Nephron progenitor cell (in vitro differentiated cells): Measurements from ENCODE around the gene CRIP1.

Experiments used
- DNase-seq: peaks from one replicate; pipeline ENCODE4 v3.0.0; 2021
- H3K27ac Mint-ChIP-seq: 2 replicates; pipeline ENCODE4 v1.8.0; 2021; ENCODE audit warnings: mild to moderate bottlenecking, moderate library complexity, mixed read lengths
- H3K27me3 Mint-ChIP-seq: 2 replicates; pipeline ENCODE4 v1.8.0; 2021; ENCODE audit warnings: mild to moderate bottlenecking, low read depth, mixed read lengths; ENCODE audit not compliant: poor library complexity
- H3K36me3 Mint-ChIP-seq: 2 replicates; pipeline ENCODE4 v1.8.0; 2021; ENCODE audit warnings: low read depth, mixed read lengths
- H3K4me1 Mint-ChIP-seq: 2 replicates; pipeline ENCODE4 v1.8.0; 2021; ENCODE audit warnings: mixed read lengths
- H3K4me3 Mint-ChIP-seq: 2 replicates; pipeline ENCODE4 v1.8.0; 2021; ENCODE audit warnings: mild to moderate bottlenecking, moderate library complexity, mixed read lengths
- H3K9me3 Mint-ChIP-seq: 2 replicates; pipeline ENCODE4 v1.8.0; 2021; ENCODE audit warnings: mild to moderate bottlenecking, moderate library complexity, mixed read lengths
- TF ChIP-seq, protein P1 (sequence below): fragments of 200-600 bp; sonication (generic); IDR thresholded peaks from 2 replicates; pipeline ENCODE4 v1.5.0; 2021; ENCODE audit warnings: antibody characterized with exemption

The CRIP1 gene

DNA sequence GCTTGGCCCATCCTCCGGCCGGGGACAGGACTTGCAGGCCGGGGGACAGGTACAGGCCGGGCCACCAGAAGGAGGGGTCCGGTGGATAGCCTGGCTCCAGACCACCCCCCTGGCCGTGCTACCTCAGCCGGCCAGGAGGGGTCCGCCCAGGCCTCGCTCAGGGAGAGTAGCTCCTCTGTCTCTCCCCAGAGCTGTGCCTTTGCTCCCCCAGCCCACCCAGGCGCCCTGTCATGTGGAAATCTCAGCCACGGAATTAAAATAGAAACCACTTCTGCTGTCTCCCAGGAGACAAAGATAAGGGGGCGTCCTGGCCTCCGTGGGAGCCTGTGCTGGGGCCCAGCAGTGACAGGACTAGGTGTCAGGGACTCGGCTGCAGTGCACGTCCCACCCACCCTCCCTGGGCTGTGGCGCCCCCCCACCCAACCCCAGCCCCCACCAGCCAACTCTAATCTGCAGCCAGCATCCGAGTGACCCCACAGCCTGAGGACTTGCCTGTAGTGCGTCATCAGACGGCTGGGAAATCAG lies 15.3 kb upstream of the CRIP1 start:
- H3K36me3 Mint-ChIP-seq = no peaks in the 10 kb centered on the region
- H3K9me3 Mint-ChIP-seq = no peaks in the 10 kb centered on the region
- TF ChIP-seq, protein P1, sequence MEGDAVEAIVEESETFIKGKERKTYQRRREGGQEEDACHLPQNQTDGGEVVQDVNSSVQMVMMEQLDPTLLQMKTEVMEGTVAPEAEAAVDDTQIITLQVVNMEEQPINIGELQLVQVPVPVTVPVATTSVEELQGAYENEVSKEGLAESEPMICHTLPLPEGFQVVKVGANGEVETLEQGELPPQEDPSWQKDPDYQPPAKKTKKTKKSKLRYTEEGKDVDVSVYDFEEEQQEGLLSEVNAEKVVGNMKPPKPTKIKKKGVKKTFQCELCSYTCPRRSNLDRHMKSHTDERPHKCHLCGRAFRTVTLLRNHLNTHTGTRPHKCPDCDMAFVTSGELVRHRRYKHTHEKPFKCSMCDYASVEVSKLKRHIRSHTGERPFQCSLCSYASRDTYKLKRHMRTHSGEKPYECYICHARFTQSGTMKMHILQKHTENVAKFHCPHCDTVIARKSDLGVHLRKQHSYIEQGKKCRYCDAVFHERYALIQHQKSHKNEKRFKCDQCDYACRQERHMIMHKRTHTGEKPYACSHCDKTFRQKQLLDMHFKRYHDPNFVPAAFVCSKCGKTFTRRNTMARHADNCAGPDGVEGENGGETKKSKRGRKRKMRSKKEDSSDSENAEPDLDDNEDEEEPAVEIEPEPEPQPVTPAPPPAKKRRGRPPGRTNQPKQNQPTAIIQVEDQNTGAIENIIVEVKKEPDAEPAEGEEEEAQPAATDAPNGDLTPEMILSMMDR = peak; percentile 39
- peaks cover 5% of the 10 kb centered on the region for H3K4me1 Mint-ChIP-seq
- peaks cover 10% of the 10 kb centered on the region for H3K27me3 Mint-ChIP-seq
- no peak overlapping the region for H3K4me3 Mint-ChIP-seq
- peak; percentile 58 for DNase-seq
- H3K27ac Mint-ChIP-seq = no peak overlapping the region

DNA sequence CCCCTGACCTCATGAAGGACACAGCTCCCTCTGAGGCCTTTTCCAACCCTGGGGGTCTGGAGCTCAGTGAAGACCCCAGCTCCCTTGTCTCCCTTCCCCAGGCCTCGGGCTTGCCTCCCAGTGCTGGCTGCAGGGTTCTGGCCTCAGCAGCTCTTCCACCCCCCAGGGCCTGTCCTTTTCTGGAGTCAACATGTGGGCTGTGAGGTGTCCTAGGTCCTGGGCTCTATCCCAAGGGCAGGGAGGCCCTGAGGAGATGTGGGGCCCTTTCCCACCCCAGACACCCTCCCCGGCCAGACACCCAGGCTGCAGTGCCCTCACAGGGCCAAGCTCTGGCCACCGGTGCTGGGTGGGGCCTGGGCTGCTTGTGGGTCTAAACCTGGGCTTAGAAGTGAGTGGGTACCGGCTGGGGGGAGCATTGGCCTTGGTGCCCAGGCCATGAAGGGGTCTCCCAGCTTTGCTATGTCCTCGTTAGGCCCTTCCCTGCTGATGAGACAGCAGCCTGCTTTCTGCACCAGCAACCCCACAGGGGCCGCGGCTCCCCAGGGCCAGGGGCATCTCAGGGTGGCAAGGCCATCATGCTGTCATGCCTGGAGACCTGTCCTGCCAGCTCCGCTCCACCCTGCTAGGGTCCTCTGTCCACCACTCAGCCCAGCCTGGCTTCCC lies 14.7 kb upstream of the CRIP1 start:
- Mint-ChIP-seq H3K36me3 (no peaks in the 10 kb centered on the region), H3K27ac (no peak overlapping the region), H3K4me3 (no peak overlapping the region), H3K4me1 (peaks cover 5% of the 10 kb centered on the region), H3K27me3 (peaks cover 10% of the 10 kb centered on the region), H3K9me3 (no peaks in the 10 kb centered on the region)
- DNase-seq = no peak
- TF ChIP-seq, protein P1 = no peak

DNA sequence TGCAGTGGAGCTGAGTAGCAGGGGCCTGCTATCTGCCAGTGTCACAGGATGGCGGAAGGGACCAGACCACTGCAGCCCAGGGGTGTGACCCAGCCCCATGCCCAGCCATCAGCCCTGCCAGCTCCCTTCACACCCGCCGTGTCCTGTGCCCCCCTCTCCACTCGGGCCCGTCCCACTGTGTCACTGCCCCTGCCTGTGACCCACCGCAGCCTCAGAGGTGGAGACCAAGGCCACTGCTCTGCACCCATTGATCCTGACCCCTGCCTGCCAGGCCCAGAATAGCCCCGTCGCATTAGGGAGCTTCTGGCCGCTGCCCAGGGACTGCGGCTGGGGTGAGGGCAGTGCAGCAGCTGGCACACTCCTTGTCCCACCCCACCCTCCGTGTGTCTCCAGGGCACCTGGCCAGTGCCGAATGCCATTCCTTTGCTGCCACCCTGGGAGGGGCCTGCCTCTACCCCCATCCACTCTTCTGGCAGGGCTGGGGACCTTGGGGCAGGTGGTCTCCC lies 14.1 kb upstream of the CRIP1 start:
- Mint-ChIP-seq H3K4me1 (peaks cover 11% of the 10 kb centered on the region), H3K36me3 (no peaks in the 10 kb centered on the region), H3K27ac (no peak overlapping the region), H3K4me3 (no peak overlapping the region), H3K9me3 (peaks cover 3% of the 10 kb centered on the region), H3K27me3 (peaks cover 15% of the 10 kb centered on the region)
- TF ChIP-seq, protein P1 = no peak
- DNase-seq = no peak

DNA sequence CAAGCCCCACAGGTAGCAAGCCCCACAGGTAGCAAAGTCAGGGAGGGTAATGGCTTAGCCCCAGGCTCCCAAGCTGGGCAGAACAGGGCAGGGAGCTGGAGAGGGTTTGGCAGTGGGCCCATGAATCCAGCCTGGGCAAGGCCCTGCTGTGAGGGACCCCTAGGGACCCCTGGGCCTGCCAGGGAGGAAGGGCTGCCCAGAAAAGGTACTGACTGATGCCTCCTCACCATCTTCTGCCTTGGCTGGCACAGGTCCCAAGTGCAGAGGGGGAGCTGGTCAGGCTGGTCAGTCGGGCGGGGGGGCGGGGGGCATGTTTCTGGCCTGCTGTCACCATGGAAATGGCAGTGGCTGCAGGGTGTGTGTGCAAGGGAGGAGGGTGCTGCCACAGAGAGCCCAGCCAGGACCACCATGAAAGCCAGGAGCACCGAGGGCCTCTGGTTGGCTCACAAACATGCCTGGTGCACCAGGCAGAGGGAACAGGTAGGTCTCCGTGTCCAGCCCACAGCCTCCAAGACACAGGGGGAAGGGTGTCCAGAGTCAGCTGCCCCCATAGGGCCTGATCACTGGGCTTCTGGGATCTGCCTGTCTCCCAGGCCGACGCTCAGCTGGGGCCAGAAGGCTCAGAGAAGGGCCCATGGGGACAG lies 13.5 kb upstream of the CRIP1 start:
- Mint-ChIP-seq H3K9me3 (peaks cover 3% of the 10 kb centered on the region), H3K27ac (no peak overlapping the region), H3K27me3 (peaks cover 19% of the 10 kb centered on the region), H3K4me1 (peaks cover 11% of the 10 kb centered on the region), H3K36me3 (no peaks in the 10 kb centered on the region), H3K4me3 (no peak overlapping the region)
- TF ChIP-seq, protein P1 = no peak
- no peak for DNase-seq

DNA sequence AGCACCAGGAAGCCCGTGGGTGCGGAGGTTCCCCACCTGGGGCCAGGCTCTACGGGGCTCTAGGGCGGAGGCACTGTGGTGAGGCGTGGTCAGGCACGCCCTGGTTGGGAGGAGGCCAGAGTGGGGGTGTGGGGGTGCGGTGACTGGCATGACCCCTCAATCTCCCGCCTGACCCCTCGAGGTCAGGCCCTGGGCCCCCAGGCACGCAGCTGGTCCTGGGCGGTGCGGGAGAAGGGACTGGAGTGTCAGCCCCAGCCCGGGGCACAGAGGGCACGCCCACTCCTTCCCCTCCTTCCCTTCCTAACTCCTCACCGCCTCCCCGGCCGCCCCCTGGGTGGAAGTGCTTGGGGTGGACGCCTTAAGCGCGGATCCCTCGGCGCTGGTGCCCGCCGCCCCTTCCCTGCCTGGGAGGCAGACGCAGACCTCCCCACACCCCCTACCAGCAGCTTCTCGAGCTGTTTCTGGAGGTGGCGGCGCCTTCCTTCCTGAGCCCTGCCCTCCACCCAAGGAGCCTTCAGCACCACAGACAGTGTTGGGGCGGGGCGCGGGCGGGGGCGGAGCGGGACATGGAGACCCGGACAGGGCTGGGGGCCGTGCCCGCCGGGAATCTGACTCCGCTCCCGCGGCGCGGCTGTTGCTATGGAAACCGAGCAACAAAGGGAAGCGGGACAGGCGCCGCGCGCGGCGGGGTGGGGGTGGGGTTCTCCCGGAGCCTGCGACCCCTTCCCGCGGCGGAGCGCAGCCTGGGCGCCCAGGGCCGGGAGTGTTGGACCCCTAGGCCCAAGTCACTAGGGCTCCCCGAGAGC lies 12.8 kb upstream of the CRIP1 start:
- peak; percentile 99 for DNase-seq
- H3K27me3 Mint-ChIP-seq = peaks cover 20% of the 10 kb centered on the region
- no peak overlapping the region for H3K27ac Mint-ChIP-seq
- H3K9me3 Mint-ChIP-seq = peaks cover 3% of the 10 kb centered on the region
- H3K4me1 Mint-ChIP-seq = peaks cover 11% of the 10 kb centered on the region
- peak overlapping the region; percentile 68 for H3K4me3 Mint-ChIP-seq
- H3K36me3 Mint-ChIP-seq = no peaks in the 10 kb centered on the region
- TF ChIP-seq, protein P1 = no peak
